GM18520 (cell line): ENCODE results near the gene CDHR5.
"Not testable (repeated sequence)": the region's sequence is repeated elsewhere in the genome, so short reads cannot be mapped to it uniquely, and the experiment has no call there.

ENCODE experiments used
- ATAC-seq: cut with Tn5 transposase; IDR thresholded peaks from one replicate; pipeline ENCODE4 v1.9.1; 2021; ENCODE audit not compliant: unreplicated experiment

CDHR5 gene

DNA sequence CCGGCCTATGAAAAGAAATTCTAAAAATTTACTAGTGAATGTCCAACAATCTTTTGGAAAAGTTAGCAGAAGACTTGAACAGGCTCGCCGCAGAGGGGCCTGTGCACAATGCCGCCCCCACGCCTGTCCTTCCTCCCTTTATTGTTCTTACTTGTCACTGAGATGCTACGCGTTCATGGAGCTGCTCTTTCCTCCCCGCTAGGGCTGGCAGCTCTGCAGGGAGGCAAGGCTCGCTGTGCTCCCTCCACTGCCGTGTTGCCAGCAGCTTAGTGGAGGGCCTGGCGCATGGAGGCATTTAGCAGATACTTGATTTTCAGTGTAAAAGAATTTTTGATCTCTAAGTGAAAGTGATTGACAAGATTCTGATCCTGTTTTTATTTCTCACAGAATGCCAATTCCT is 33.8 kb downstream of the CDHR5 start:
- ATAC-seq: no peak

- no peak for ATAC-seq
Observed at GRCh38 chr11:589798-590197, 35.0 kb downstream of the CDHR5 start.

- no peak for ATAC-seq
Observed at GRCh38 chr11:587978-588380, 36.8 kb downstream of the CDHR5 start.

GRCh38 chr11:587546-587945 is 37.2 kb downstream of the CDHR5 start:
- ATAC-seq: no peak

- no peak for ATAC-seq
Observed at GRCh38 chr11:586376-587316, 38.1 kb downstream of the CDHR5 start.

- ATAC-seq: no peak
Observed at GRCh38 chr11:584287-584686, 40.5 kb downstream of the CDHR5 start.

- no peak for ATAC-seq
Observed at GRCh38 chr11:581752-582151, 43.0 kb downstream of the CDHR5 start.

- no peak for ATAC-seq
Observed at GRCh38 chr11:581342-581741, 43.4 kb downstream of the CDHR5 start.

GRCh38 chr11:579830-580601 is 44.7 kb downstream of the CDHR5 start:
- no peak for ATAC-seq

DNA sequence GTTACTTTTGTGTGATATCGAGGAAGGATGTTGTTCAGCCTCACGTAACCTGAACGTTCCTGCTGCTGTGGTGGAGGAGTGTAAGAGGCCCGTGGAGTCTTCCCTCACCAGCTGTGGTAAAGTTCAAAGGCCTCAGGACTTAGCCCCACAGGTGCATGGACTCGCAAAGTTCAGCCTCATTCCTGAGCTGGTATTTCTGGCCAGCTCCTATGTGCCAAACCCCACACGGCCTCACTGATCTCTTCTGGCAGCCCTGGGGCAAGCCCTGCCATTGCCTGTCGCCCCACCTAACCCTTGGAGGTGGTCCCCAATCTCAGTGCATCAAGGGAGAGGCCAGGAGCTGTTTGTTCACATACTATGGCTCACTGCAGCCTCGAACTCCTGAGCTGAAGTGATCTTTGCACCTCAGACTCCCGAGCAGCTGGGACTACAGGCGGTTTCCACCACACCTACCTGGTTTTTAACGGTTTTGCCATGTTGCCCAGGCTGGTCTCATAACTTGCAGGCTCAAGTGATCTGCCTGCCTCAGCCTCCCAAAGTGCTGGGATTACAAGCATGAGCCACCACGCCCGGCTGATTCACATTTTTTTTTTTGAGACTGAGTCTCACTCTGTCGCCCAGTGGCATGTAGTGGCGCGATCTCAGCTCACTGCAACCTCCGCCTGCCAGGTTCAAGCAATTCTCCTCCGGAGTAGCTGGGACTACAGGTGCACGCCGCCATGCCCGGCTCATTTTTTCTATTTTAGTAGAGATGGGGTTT is 46.3 kb downstream of the CDHR5 start:
- no peak for ATAC-seq

DNA sequence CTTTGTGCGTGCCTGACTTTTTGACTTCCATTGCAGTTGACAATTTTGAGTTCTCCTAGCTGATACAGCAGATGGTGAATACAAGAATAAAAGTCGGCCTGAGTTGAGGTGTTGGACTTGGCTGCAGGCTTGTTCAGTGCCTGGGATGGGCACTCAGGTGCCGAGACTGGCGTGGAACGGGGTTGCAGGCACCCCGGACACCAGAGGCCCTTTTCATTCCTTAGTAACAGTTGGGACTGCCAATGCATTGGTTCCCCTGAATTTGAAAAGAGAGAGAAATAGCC is 47.2 kb downstream of the CDHR5 start:
- ATAC-seq: no peak

- ATAC-seq: no peak
Observed at GRCh38 chr11:576811-577610, 47.7 kb downstream of the CDHR5 start.

- peak; percentile 73 for ATAC-seq
Observed at GRCh38 chr11:575996-576768, 48.6 kb downstream of the CDHR5 start, which contains the start of gene PHRF1. Gene PHRF1, plus strand, starts transcription at chr11:576470. Its CDS starts 5,043 bp downstream, at chr11:581513.

DNA sequence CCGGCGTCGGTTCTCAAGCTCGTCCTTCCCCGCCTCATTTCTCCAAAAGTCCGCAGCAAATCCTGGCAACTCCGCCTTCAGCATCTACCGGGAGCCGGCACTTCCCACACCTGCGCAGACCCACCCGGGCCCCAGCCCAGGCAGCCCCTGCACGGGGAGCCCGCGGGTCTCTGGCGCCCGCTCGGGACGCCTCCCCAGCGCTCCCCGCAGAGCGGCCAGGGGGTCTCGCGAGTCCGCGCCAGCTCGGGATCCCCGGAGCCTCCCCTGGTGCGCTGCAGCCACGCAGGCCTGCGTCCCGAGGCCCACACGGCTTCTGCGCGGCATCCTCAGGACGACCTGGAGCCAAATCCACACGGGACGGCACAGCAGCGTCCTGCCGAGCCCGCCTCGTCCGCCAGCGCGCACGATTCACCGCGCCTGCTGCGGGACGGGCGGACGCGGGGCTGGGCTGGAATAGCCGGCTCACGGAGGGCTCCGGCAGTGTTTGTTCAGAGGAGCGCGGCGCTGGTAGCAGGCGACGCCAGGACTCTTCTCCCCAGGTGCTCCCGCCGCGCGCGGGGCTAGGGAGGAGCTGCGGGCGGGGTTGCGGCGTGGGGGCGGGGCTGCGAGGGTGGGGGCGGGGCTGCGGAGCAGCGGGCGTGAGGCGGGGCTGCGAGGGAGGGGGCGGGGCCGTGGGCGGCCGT is 49.3 kb downstream of the CDHR5 start:
- peak; percentile 33 for ATAC-seq

DNA sequence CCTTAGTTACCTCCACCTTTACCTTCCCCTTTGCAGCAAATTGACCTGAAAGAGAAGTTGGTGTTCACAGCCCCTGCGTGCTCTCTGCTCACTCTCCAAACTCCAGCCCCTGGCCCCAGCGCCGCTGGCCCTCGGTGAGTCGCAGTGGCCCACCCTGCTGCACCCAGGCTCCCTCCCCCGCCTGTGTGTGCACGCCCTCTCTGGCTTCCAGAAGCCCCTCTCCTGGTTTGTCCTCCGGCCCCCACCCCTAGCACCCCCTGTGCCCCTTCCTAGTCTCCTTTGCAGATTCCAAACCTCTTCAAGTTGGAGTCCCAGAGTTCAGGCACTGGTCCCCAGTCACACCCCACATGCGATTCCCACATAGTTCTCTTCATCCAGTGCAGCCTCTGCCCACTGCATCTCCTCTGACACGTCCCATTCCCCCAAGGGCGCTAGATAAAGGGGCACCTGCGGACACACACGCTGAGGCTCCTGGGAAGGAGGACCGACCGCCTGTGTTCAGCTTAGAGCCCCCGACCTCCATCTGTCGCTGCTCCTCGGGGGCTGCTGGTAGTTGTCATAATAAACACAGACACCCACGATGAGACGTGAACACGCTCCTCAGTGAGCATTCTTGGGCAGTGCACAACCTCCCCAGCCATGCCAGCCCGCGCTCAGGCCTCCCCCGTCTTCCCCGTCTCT is 50.0 kb downstream of the CDHR5 start:
- no peak for ATAC-seq

GRCh38 chr11:574031-574570 is 50.7 kb downstream of the CDHR5 start:
- ATAC-seq: not testable (repeated sequence)

GRCh38 chr11:573146-573759 is 51.5 kb downstream of the CDHR5 start:
- no peak for ATAC-seq

GRCh38 chr11:571802-572185 is 53.0 kb downstream of the CDHR5 start:
- ATAC-seq: no peak
